ENCODE data around the gene MAMSTR.

- TF ChIP-seq POLR2A (IDR thresholded peaks at IDR 0.05) (no peak), CTCF (IDR thresholded peaks at IDR 0.05) (no peak), POLR2AphosphoS5 (IDR thresholded peaks at IDR 0.05; ENCODE audit: insufficient read depth in 1 of 2, low read depth in 1 of 2) (no peak)
Measured at GRCh38 chr19:48755787-48756186, 36.3 kb upstream of the MAMSTR start.
